ENCODE results near the gene FHIT.
"Not testable (repeated sequence)": the region's sequence is repeated elsewhere in the genome, so short reads cannot be mapped to it uniquely, and the experiment has no call there.

The FHIT gene

GRCh38 chr3:61065451-61066011 is 185.7 kb downstream of the FHIT start:
- DNase-seq (ENCODE audit: low read depth in 3 of 3, low spot score in 1 of 3): no peak

- no peak for DNase-seq (ENCODE audit: low read depth in 3 of 3, low spot score in 1 of 3)
These were observed 190.0 kb downstream of the FHIT start for GRCh38 chr3:61061092-61061723.

GRCh38 chr3:61060411-61060861 is 190.8 kb downstream of the FHIT start:
- DNase-seq (ENCODE audit: low read depth in 3 of 3, low spot score in 1 of 3): no peak

GRCh38 chr3:61058836-61059235 is 192.4 kb downstream of the FHIT start:
- DNase-seq (ENCODE audit: low read depth in 3 of 3, low spot score in 1 of 3): no peak

- no peak for DNase-seq (ENCODE audit: low read depth in 3 of 3, low spot score in 1 of 3)
These were observed 193.8 kb downstream of the FHIT start for GRCh38 chr3:61057464-61057863.

- no peak for DNase-seq (ENCODE audit: low read depth in 3 of 3, low spot score in 1 of 3)
These were observed 195.8 kb downstream of the FHIT start for GRCh38 chr3:61055447-61055846.

- DNase-seq (ENCODE audit: low read depth in 3 of 3, low spot score in 1 of 3): no peak
These were observed 197.3 kb downstream of the FHIT start for GRCh38 chr3:61053781-61054496.

- no peak for DNase-seq (ENCODE audit: low read depth in 3 of 3, low spot score in 1 of 3)
These were observed 198.4 kb downstream of the FHIT start for GRCh38 chr3:61052851-61053250.

- DNase-seq (ENCODE audit: low read depth in 3 of 3, low spot score in 1 of 3): no peak
These were observed 199.6 kb downstream of the FHIT start for GRCh38 chr3:61051666-61052065.

GRCh38 chr3:61045169-61045568 is 206.1 kb downstream of the FHIT start:
- not testable (repeated sequence) for DNase-seq (ENCODE audit: low read depth in 3 of 3, low spot score in 1 of 3)

GRCh38 chr3:61043156-61043555 is 208.1 kb downstream of the FHIT start:
- no peak for DNase-seq (ENCODE audit: low read depth in 3 of 3, low spot score in 1 of 3)

GRCh38 chr3:61040618-61041017 is 210.6 kb downstream of the FHIT start:
- no peak for DNase-seq (ENCODE audit: low read depth in 3 of 3, low spot score in 1 of 3)

GRCh38 chr3:61035573-61035972 is 215.7 kb downstream of the FHIT start:
- DNase-seq (ENCODE audit: low read depth in 3 of 3, low spot score in 1 of 3): no peak

GRCh38 chr3:61032991-61033390 is 218.3 kb downstream of the FHIT start:
- DNase-seq (ENCODE audit: low read depth in 3 of 3, low spot score in 1 of 3): no peak

- DNase-seq (ENCODE audit: low read depth in 3 of 3, low spot score in 1 of 3): no peak
These were observed 219.7 kb downstream of the FHIT start for GRCh38 chr3:61031503-61031902.

- no peak for DNase-seq (ENCODE audit: low read depth in 3 of 3, low spot score in 1 of 3)
These were observed 220.7 kb downstream of the FHIT start for GRCh38 chr3:61030469-61031035.

GRCh38 chr3:61029194-61029593 is 222.1 kb downstream of the FHIT start:
- no peak for DNase-seq (ENCODE audit: low read depth in 3 of 3, low spot score in 1 of 3)

GRCh38 chr3:61018807-61019206 is 232.4 kb downstream of the FHIT start:
- DNase-seq (ENCODE audit: low read depth in 3 of 3, low spot score in 1 of 3): no peak

- DNase-seq (ENCODE audit: low read depth in 3 of 3, low spot score in 1 of 3): not testable (repeated sequence)
These were observed 234.2 kb downstream of the FHIT start for GRCh38 chr3:61017028-61017427.

GRCh38 chr3:61015859-61016258 is 235.4 kb downstream of the FHIT start:
- DNase-seq (ENCODE audit: low read depth in 3 of 3, low spot score in 1 of 3): no peak

GRCh38 chr3:61015408-61015807 is 235.8 kb downstream of the FHIT start:
- DNase-seq (ENCODE audit: low read depth in 3 of 3, low spot score in 1 of 3): no peak

- DNase-seq (ENCODE audit: low read depth in 3 of 3, low spot score in 1 of 3): no peak
These were observed 242.3 kb downstream of the FHIT start for GRCh38 chr3:61008998-61009380.
